CD4-positive, alpha-beta memory T cell (primary cell): ENCODE data around the gene TMEM38A. TPM values are rescaled to one million over a fixed set of nuclear protein-coding genes. Genes with fewer than 3 reads are reported as not detected.
"Not testable (repeated sequence)": the region's sequence is repeated elsewhere in the genome, so short reads cannot be mapped to it uniquely, and the experiment has no call there.

ENCODE experiments used
- CTCF ChIA-PET: fragments of 350-600 bp; sonication (Branson Sonifier 250); formaldehyde crosslinking; loops from one replicate; lab custom pipeline; 2021; ENCODE audit warnings: inconsistent platforms; ENCODE audit not compliant: partially characterized antibody; lab: Charles Lee
- POLR2A ChIA-PET: fragments of 350-600 bp; sonication (Branson Sonifier 250); formaldehyde crosslinking; loops from one replicate; lab custom pipeline; 2021; ENCODE audit not compliant: partially characterized antibody; lab: Charles Lee
- DNase-seq, 5 donors: peaks; one replicate each; pipeline versions ENCODE4 v3.0.0 to v3.0.0-alpha.2; 2020 to 2022; ENCODE audit warnings: mixed read lengths in 1 of 5
- H3K27ac ChIP-seq: one replicate; pipeline ENCODE4 v1.7.0; 2013; ENCODE audit warnings: low read depth, low read length
- H3K27me3 ChIP-seq: 2 replicates; pipeline ENCODE4 v1.7.0; 2013; ENCODE audit warnings: mild to moderate bottlenecking, low read length, moderate library complexity; ENCODE audit not compliant: insufficient read depth
- H3K36me3 ChIP-seq: 2 replicates; pipeline ENCODE4 v1.7.0; 2013; ENCODE audit warnings: mild to moderate bottlenecking, low read length, moderate library complexity; ENCODE audit not compliant: insufficient read depth
- H3K4me1 ChIP-seq: 2 replicates; pipeline ENCODE4 v1.7.0; 2013; ENCODE audit warnings: mild to moderate bottlenecking, low read length, moderate library complexity; ENCODE audit not compliant: insufficient read depth
- H3K4me3 ChIP-seq, 2 donors: one replicate each; pipeline ENCODE4 v1.7.0; 2013; ENCODE audit warnings: low read length in 2 of 2, mild to moderate bottlenecking in 1 of 2
- H3K9me3 ChIP-seq, 2 donors: one replicate each; pipeline ENCODE4 v1.7.0; 2013; ENCODE audit warnings: low read length in 2 of 2, control low read depth in 1 of 2; ENCODE audit not compliant: control insufficient read depth in 1 of 2
- H3K27ac Mint-ChIP-seq, 7 donors: one replicate each; pipeline ENCODE4 v1.8.0; 2020 to 2021; ENCODE audit warnings: mixed read lengths in 7 of 7, mild to moderate bottlenecking in 6 of 7, inconsistent platforms in 3 of 7, moderate library complexity in 3 of 7
- H3K27me3 Mint-ChIP-seq, 2 donors: one replicate each; pipeline ENCODE4 v1.8.0; 2020 to 2021; ENCODE audit warnings: mixed read lengths in 2 of 2
- H3K36me3 Mint-ChIP-seq, 2 donors: one replicate each; pipeline ENCODE4 v1.8.0; 2020 to 2021; ENCODE audit warnings: mixed read lengths in 2 of 2, inconsistent platforms in 1 of 2, mild to moderate bottlenecking in 1 of 2
- H3K4me1 Mint-ChIP-seq, 4 donors: one replicate each; pipeline ENCODE4 v1.8.0; 2020 to 2021; ENCODE audit warnings: mixed read lengths in 4 of 4, mild to moderate bottlenecking in 1 of 4
- H3K4me3 Mint-ChIP-seq, 8 donors: one replicate each; pipeline ENCODE4 v1.8.0; 2020 to 2021; ENCODE audit warnings: mixed read lengths in 8 of 8, mild to moderate bottlenecking in 7 of 8, moderate library complexity in 6 of 8, inconsistent platforms in 3 of 8
- H3K9me3 Mint-ChIP-seq, 8 donors: one replicate each; pipeline ENCODE4 v1.8.0; 2020 to 2021; ENCODE audit warnings: mixed read lengths in 8 of 8, mild to moderate bottlenecking in 5 of 8, inconsistent platforms in 3 of 8, moderate library complexity in 1 of 8
- intact Hi-C: fragments of 100-400 bp; cut with micrococcal nuclease; formaldehyde crosslinking; loops from one replicate; pipeline ENCODE4 v1.15.1; 2023
- polyA plus RNA-seq, 2 donors: library from polyadenylated mRNA; unstranded; fragments of 300-500 nt; fragmentation: Illumina TruSeq; gene quantifications; one replicate each; pipeline ENCODE4 v1.2.3, GENCODE V29; 2021
- total RNA-seq, 2 experiments: library from RNA; stranded (reverse); gene quantifications; one replicate each; pipeline ENCODE4 v1.2.3, GENCODE V29; 2021

Gene TMEM38A
- total and polyA plus RNA-seq, 4 experiments from 2014 or later: 0.22 to 1.2 (median 0.83) TPM

DNA sequence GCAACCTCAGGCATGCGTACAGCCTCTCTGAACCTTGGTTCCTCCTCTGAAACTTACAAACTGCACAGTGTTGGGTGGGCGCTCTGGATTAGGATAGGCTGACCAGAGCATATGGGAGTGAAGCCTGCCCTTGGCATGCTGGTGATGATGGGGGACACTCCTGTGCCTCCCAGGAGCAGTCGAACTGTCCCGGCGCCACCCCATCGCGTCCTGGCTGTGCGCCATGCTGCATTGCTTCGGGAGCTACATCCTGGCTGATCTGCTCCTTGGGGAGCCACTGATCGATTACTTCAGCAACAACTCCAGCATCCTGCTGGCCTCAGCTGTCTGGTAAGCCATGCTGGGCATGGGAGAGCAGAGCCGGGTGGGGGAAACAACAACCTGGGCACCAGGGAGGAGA lies 18.9 kb downstream of the TMEM38A start:
- intact Hi-C loops: no loop called here
- no peak for DNase-seq
- no peaks in the 10 kb centered on the region for H3K27me3 ChIP-seq
- POLR2A ChIA-PET: interaction anchor here (0.5 kb wide), 1 partner anchor 45 kb away, joined by 4 read pairs; no protein-coding TSS in a partner anchor
- Mint-ChIP-seq H3K4me3 (no peak overlapping the region), H3K27ac (no peak overlapping the region), H3K9me3 (peaks cover 0 to 16% (median 10%) of the 10 kb centered on the region in 8 donors), H3K36me3 (peaks cover 2 to 4% of the 10 kb centered on the region in 2 donors), H3K4me1 (no peaks in the 10 kb centered on the region), H3K27me3 (peaks cover 0 to 2% of the 10 kb centered on the region in 2 donors)
- H3K4me1 ChIP-seq: no peaks in the 10 kb centered on the region
- H3K27ac ChIP-seq: no peak overlapping the region
- H3K36me3 ChIP-seq: no peaks in the 10 kb centered on the region
- H3K9me3 ChIP-seq: no peaks in the 10 kb centered on the region
- CTCF ChIA-PET: no interaction called here
- no peak overlapping the region for H3K4me3 ChIP-seq

DNA sequence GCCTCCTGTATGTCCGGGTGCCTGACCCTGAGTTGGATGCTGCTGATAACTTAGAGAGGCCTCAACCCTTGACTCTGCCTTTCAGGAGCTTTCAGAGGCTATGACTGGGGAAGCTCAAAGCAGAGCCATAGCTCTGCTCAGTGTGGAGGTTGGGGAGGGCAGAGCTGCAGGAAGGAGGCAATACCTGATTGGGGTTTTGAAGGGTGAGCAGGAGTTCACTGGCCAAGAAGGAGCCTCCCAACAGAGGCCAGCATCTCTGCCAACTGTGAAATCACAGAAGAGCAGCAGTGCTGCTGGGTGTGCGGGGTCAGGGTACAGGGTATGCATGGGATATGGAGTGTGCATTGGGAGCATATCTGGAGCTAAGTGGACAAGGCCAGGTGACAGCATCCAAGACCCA lies 21.6 kb downstream of the TMEM38A start:
- Mint-ChIP-seq H3K36me3 (peaks cover 2 to 4% of the 10 kb centered on the region in 2 donors), H3K4me3 (no peak overlapping the region), H3K9me3 (peaks cover 0 to 19% (median 10%) of the 10 kb centered on the region in 8 donors), H3K4me1 (no peaks in the 10 kb centered on the region), H3K27ac (no peak overlapping the region), H3K27me3 (peaks cover 0 to 2% of the 10 kb centered on the region in 2 donors)
- Histone ChIP-seq H3K9me3 (no peaks in the 10 kb centered on the region), H3K36me3 (no peaks in the 10 kb centered on the region), H3K27me3 (no peaks in the 10 kb centered on the region), H3K27ac (no peak overlapping the region), H3K4me1 (no peaks in the 10 kb centered on the region), H3K4me3 (no peak overlapping the region)
- ChIA-PET POLR2A (no interaction called here), CTCF (no interaction called here)
- DNase-seq: no peak
- intact Hi-C loops: no loop called here

DNA sequence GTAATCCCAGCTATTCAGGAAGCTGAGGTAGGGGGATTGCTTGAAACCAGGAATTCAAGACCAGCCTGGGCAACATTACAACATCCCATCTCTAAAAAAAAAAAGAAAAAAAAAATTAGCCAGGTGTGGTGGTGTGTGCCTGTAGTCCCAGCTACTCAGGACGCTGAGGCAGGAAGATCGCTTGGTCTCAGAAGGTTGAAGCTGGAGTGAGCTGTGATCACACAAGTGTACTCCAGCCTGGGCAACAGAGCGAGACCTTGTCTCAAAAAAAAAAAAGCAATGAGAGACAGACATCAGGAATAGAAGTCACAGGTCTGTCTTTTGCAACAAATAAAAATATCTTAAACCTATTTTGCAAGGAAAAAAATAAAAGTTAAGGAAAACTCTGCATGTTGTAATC lies 23.3 kb downstream of the TMEM38A start:
- H3K27me3 Mint-ChIP-seq: peaks cover 0 to 2% of the 10 kb centered on the region in 2 donors
- Histone ChIP-seq H3K27me3 (no peaks in the 10 kb centered on the region), H3K36me3 (no peaks in the 10 kb centered on the region), H3K4me3 (no peak overlapping the region), H3K9me3 (no peaks in the 10 kb centered on the region), H3K27ac (no peak overlapping the region), H3K4me1 (no peaks in the 10 kb centered on the region)
- POLR2A ChIA-PET: no interaction called here
- CTCF ChIA-PET: no interaction called here
- intact Hi-C loops: no loop called here
- DNase-seq: no peak
- H3K4me1 Mint-ChIP-seq: no peaks in the 10 kb centered on the region
- H3K4me3 Mint-ChIP-seq: no peak overlapping the region
- peaks cover 0 to 19% (median 10%) of the 10 kb centered on the region in 8 donors for H3K9me3 Mint-ChIP-seq
- peaks cover 2 to 4% of the 10 kb centered on the region in 2 donors for H3K36me3 Mint-ChIP-seq
- H3K27ac Mint-ChIP-seq: no peak overlapping the region

DNA sequence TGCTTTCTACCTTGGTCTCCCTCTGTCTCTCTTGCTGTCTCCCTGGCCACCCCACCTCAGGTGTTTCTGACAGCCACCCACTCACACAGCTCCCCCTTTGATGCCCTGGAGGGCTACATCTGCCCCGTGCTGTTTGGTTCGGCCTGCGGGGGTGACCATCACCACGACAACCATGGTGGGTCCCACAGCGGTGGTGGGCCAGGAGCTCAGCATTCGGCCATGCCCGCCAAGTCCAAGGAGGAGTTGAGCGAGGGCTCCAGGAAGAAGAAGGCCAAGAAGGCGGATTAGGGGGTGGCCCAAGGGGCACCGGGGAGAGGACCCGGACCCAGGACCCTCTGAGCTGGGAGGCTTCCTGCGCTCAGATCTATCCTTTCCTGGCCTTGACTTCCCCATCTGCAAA lies 27.1 kb downstream of the TMEM38A start:
- no peak for DNase-seq
- Histone ChIP-seq H3K9me3 (no peaks in the 10 kb centered on the region), H3K27me3 (no peaks in the 10 kb centered on the region), H3K27ac (no peak overlapping the region), H3K4me1 (no peaks in the 10 kb centered on the region), H3K4me3 (no peak overlapping the region), H3K36me3 (no peaks in the 10 kb centered on the region)
- H3K36me3 Mint-ChIP-seq: no peaks in the 10 kb centered on the region
- peaks cover 2 to 11% (median 4%) of the 10 kb centered on the region in 8 donors for H3K9me3 Mint-ChIP-seq
- intact Hi-C loops: no loop called here
- H3K27me3 Mint-ChIP-seq: no peaks in the 10 kb centered on the region
- ChIA-PET CTCF (no interaction called here), POLR2A (no interaction called here)
- no peak overlapping the region for H3K27ac Mint-ChIP-seq
- no peak overlapping the region for H3K4me3 Mint-ChIP-seq
- no peaks in the 10 kb centered on the region for H3K4me1 Mint-ChIP-seq

DNA sequence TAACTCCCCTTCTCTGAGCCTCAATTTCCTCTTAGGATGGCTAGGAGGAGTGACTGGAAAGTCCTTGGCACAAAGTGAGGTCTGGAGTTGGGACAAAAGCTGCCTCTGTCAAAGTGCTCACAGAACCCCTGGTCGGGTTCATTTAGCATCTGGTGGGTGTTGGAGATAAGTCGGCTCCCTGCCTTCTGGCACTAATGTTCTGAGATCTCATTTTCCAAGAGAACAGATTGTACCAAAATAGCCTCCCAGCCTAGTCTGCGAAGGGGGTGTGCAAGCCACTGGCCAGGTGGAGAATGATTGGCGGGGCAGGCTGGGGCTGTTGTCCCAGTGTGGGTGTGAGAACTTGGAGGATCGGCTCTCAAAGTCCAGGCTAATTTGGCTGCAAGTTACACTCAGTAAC lies 38.0 kb downstream of the TMEM38A start:
- ChIA-PET POLR2A (no interaction called here), CTCF (no interaction called here)
- H3K9me3 Mint-ChIP-seq: peaks cover 0 to 5% (median 2%) of the 10 kb centered on the region in 8 donors
- Histone ChIP-seq H3K36me3 (no peaks in the 10 kb centered on the region), H3K4me1 (no peaks in the 10 kb centered on the region), H3K9me3 (no peaks in the 10 kb centered on the region), H3K27me3 (no peaks in the 10 kb centered on the region), H3K4me3 (no peak overlapping the region), H3K27ac (no peak overlapping the region)
- no peaks in the 10 kb centered on the region for H3K4me1 Mint-ChIP-seq
- intact Hi-C loops: no loop called here
- no peak for DNase-seq
- H3K27ac Mint-ChIP-seq: no peak overlapping the region
- H3K27me3 Mint-ChIP-seq: peaks cover 0 to 3% of the 10 kb centered on the region in 2 donors
- H3K36me3 Mint-ChIP-seq: no peaks in the 10 kb centered on the region
- H3K4me3 Mint-ChIP-seq: no peak overlapping the region

DNA sequence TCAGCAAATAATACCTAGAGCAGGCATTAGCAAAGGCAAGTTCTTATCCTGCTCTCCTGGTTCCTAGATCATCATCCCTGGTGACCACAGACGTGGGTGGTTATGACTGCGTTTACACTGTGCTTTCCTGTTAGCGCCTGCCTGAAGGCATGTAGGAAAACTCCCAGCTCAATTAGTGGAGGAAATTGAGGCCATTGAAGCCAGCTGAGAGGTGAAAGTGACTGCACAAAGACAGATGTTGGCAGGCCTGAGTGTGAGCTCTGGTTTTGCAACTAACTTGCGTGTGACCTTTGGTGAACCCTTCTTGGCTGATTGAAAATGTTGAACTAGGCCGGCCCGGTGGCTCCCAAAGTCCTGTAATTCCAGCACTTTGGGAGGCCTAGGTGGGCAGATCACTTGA lies 41.2 kb downstream of the TMEM38A start:
- CTCF ChIA-PET: interaction anchor here (0.6 kb wide), 1 partner anchor 13 kb away, joined by 3 read pairs; no protein-coding TSS in a partner anchor
- H3K27me3 ChIP-seq: no peaks in the 10 kb centered on the region
- no peak overlapping the region for H3K4me3 ChIP-seq
- no peak overlapping the region for H3K27ac Mint-ChIP-seq
- intact Hi-C loops: no loop called here
- H3K27me3 Mint-ChIP-seq: peaks cover 0 to 1% of the 10 kb centered on the region in 2 donors
- no peaks in the 10 kb centered on the region for H3K4me1 ChIP-seq
- H3K36me3 ChIP-seq: no peaks in the 10 kb centered on the region
- H3K36me3 Mint-ChIP-seq: no peaks in the 10 kb centered on the region
- no peak for DNase-seq
- no peak overlapping the region for H3K4me3 Mint-ChIP-seq
- POLR2A ChIA-PET: no interaction called here
- no peak overlapping the region for H3K27ac ChIP-seq
- H3K9me3 ChIP-seq: no peaks in the 10 kb centered on the region
- no peaks in the 10 kb centered on the region for H3K9me3 Mint-ChIP-seq
- H3K4me1 Mint-ChIP-seq: no peaks in the 10 kb centered on the region

DNA sequence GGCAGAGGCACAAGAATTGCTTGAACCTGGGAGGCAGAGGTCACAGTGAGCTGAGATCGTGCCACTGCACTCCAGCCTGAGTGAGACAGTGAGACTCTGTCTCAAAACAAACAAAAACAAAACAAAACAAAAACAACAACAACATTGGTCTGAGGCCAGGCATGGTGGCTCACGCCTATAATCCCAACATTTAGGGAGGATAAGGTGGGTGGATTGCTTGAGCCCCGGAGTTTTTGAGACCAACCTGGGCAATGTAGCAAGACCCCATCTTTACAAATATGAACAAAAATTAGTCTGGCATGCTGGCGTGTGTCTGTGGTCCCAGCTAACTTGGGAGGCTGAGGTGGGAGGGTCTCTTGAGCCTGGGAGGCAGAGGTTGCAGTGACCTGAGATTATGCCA lies 42.7 kb downstream of the TMEM38A start:
- Mint-ChIP-seq H3K9me3 (no peaks in the 10 kb centered on the region), H3K4me3 (no peak overlapping the region), H3K27me3 (peaks cover 0 to 2% of the 10 kb centered on the region in 2 donors), H3K27ac (no peak overlapping the region), H3K4me1 (no peaks in the 10 kb centered on the region), H3K36me3 (no peaks in the 10 kb centered on the region)
- DNase-seq: no peak
- H3K27me3 ChIP-seq: no peaks in the 10 kb centered on the region
- H3K36me3 ChIP-seq: no peaks in the 10 kb centered on the region
- POLR2A ChIA-PET: no interaction called here
- H3K9me3 ChIP-seq: no peaks in the 10 kb centered on the region
- no peaks in the 10 kb centered on the region for H3K4me1 ChIP-seq
- no peak overlapping the region for H3K4me3 ChIP-seq
- no peak overlapping the region for H3K27ac ChIP-seq
- CTCF ChIA-PET: interaction anchor here (1.0 to 1.1 kb wide), 2 partner anchors 9 to 11 kb away, joined by 3 read pairs; no protein-coding TSS in a partner anchor
- intact Hi-C loops: no loop called here

DNA sequence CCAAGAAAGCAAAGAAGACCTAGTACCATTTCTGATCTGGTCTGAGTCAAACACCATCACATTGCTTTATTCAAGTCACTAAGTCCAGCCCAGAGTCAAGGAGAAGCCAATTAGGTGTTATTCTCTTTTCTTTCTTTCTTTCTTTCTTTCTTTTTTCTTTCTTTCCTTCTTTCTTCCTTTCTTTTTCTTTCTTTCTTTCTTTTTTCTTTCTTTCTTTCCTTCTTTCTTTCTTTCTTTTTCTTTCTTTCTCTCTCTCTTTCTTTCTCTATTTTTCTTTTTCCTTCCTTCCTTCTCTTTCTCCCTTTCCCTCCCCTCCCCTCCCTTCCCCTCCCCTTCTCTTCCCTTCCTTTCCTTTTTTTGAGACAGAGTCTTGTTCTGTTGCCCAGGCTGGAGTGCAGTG lies 49.9 kb downstream of the TMEM38A start:
- H3K4me3 Mint-ChIP-seq, H3K36me3 ChIP-seq, H3K4me1 Mint-ChIP-seq, H3K36me3 Mint-ChIP-seq, POLR2A ChIA-PET, H3K27me3 ChIP-seq, intact Hi-C loops, H3K27ac Mint-ChIP-seq, H3K27ac ChIP-seq, CTCF ChIA-PET, H3K4me3 ChIP-seq, H3K9me3 Mint-ChIP-seq, H3K9me3 ChIP-seq, H3K4me1 ChIP-seq, DNase-seq: not testable (repeated sequence)
- peaks cover 5 to 10% of the 10 kb centered on the region in 2 donors for H3K27me3 Mint-ChIP-seq
